GM03348 (cell line): ENCODE measurements around the gene TCAP.

Experiments
- DNase-seq: peaks from one replicate; pipeline ENCODE4 v3.0.0; 2012; ENCODE audit warnings: low spot score

TCAP gene

DNA sequence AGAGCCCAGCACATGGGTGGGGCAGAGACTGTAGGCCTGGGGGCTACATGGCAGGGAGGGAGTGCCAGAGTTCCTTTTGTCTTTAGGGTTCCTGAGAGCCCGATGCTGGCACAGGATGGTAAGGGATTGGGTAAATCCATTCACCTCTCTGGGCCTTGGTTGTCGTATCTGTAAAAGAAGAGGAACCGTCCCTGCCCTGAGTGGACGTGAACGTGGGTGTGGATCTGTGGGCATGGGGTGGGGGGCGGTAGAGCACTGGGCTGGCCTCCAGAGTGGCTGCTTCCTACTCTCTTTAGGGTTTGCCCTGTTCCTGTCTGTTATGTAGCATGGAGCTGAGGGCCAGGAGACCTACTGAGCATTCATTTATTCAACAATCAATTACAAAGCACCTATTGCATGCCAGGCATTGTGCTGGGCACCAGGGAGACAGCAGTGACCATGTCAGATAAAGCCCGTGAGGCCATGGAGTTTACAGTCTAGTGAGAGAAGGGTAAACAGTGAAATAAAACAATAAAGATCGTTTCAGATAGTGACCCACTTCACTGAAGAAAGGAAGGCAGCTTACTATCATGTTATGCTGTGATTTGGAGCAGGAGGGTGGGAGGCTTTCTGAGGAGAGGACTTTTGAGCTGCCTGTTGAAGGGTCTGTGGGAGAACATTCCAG lies 13.1 kb upstream of the TCAP start:
- no peak for DNase-seq

GRCh38 chr17:39652587-39653315 lies 12.4 kb upstream of the TCAP start:
- no peak for DNase-seq

DNA sequence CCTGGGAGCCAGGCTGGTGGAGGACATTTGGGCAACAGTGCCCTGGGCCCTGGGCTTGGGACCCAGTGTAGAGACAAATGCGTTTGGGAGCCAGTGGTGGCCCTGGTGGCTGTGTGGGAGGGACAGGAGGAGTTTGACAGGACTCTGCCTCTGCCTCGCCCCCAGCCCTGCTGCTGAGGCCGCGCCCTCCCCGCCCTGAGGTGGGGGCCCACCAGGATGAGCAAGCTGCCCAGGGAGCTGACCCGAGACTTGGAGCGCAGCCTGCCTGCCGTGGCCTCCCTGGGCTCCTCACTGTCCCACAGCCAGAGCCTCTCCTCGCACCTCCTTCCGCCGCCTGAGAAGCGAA lies 11.9 kb upstream of the TCAP start:
- DNase-seq, result no peak

DNA sequence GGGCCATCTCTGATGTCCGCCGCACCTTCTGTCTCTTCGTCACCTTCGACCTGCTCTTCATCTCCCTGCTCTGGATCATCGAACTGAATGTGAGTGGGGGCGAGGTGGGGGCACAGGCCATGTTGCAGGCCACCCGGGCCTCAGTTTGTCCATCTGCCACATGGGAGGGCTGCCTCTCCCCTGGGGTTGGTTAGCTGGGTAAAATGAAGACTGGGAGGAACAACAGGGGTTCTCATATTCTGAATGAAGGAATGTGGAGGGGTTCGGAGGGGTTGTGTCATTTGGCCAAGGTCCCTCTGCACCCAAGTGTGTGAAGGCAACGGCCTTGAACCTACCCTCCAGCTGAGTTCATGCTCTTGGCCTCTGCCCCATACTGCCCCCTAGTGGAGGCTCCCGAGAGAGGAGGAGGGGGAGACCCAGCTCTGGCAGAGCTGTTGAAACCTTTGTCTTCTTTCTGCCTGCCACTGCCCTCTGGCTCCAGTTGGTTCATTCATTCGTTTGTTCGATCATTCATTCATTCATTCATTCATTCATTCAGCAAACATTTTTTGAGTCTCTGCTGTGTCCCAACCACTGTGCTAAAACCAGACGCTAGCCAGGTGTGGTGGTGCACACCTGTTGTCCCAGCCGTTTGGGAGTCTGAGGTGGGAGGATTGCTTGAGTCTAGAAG lies 11.4 kb upstream of the TCAP start:
- DNase-seq, result peak; percentile 85

- DNase-seq, result no peak
These were observed 10.0 kb upstream of the TCAP start for GRCh38 chr17:39655105-39655504.

GRCh38 chr17:39658346-39658745 lies 6.8 kb upstream of the TCAP start:
- DNase-seq, result no peak

GRCh38 chr17:39658760-39659159 lies 6.4 kb upstream of the TCAP start:
- no peak for DNase-seq

DNA sequence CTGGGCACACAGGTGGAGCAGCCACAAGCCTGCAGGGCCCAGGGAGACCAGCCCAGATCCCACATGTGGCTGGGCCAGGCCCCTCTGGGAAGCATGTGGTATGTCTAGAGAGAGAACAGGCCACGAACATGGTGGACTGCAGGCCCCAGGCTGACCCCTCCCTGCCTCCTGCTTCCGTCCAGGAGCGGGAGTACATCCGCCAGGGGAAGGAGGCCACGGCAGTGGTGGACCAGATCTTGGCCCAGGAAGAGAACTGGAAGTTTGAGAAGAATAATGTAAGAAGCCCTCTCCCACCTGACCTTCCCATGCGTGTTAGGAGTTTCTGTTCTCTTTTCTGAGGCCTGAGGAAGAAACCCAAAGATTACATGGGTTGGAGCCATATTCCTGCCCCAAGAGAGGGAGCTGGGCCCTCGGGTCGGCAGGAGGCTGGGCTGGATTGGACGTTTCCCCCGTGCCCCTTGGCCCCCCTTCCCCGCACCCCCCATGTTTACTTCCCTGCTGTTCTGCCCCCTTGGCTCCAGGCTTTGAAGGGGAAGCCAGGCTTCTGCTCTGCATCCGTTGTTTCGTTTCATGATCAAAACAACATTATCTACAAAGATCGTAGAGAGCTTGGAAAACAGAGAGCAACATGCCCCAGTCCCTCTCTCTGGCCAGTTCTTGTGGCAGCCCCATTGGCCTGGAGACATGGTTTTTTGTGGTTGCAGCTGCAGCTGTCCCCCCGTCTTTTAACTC lies 5.7 kb upstream of the TCAP start:
- DNase-seq, result no peak

GRCh38 chr17:39660011-39660360 lies 5.2 kb upstream of the TCAP start:
- DNase-seq, result no peak

DNA sequence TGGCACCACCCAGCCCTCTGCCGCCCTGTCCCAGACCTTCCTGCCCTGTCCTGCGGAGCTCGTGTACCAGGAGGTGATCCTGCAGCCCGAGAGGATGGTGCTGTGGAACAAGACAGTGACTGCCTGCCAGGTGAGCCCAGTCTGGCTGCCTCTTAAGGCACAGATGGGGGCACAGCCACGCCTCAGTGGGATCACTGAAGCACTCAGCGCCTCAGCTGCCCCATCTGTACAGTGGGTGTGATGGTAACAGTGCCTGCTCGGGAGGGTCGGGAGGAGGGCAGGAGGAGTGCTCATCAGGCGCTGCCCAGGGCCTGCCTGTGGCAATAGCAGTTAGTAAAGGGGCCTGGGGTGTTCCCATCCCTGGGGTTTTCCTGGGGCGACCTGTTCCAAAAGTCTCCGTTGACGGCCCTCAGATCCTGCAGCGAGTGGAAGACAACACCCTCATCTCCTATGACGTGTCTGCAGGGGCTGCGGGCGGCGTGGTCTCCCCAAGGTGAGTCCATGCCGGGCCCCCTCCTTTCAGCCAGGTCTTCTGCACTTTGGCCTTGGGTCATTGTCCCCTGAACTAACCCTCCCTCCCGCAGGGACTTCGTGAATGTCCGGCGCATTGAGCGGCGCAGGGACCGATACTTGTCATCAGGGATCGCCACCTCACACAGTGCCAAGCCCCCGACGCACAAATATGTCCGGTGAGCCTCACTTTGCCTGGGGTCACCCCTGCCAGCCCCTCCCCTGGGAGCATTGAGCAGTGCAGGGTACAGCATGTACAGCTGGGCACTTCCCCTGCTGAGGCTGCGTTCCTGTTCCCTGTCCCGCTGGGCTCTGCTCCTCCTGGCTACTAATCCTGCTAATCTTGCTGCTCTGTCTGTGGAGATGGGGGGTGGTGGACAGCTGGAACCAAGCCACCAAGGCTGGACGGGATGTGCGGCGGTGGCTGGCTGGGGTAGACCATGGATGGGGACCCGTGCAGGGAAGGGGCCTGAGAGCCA lies 4.5 kb upstream of the TCAP start:
- DNase-seq, result no peak

DNA sequence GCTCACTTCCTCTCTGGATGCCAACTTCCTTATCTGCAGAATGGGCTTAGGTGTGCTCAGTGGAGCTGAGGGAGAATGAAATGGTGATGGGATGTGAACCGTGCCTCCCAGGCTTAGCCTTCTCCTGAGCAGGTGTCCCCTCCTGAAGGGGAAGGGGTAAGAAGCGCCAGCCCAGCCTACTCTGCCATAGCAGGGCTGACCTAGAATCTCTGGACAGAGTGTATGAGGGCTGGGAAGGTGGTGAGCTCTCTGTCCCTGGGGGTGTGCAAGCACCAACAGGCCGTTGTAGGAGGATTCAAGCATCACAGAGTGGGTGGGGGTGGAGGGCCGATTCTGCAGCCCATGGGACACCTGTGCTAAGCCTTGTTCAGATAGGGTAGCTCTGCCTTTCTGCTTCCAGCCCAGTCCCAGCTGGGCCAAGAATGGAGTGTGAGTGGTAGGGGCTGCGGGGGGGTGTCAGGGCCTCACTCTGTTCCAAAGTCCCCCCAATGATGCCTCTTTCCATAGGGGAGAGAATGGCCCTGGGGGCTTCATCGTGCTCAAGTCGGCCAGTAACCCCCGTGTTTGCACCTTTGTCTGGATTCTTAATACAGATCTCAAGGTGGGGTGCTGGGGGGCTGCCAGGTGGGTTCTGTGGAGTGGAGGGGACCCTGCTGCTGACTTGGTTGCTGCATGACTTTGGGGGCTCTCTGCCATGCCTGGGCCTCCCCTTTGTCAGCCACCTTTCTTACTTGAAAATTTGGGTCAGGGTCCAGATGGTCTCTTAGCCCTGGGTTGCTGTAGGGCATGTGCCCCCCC lies 3.2 kb upstream of the TCAP start:
- DNase-seq, result no peak

- DNase-seq, result no peak
These were observed 2.4 kb upstream of the TCAP start for GRCh38 chr17:39662551-39663339.

GRCh38 chr17:39663340-39663687 lies 1.8 kb upstream of the TCAP start:
- DNase-seq, result no peak

DNA sequence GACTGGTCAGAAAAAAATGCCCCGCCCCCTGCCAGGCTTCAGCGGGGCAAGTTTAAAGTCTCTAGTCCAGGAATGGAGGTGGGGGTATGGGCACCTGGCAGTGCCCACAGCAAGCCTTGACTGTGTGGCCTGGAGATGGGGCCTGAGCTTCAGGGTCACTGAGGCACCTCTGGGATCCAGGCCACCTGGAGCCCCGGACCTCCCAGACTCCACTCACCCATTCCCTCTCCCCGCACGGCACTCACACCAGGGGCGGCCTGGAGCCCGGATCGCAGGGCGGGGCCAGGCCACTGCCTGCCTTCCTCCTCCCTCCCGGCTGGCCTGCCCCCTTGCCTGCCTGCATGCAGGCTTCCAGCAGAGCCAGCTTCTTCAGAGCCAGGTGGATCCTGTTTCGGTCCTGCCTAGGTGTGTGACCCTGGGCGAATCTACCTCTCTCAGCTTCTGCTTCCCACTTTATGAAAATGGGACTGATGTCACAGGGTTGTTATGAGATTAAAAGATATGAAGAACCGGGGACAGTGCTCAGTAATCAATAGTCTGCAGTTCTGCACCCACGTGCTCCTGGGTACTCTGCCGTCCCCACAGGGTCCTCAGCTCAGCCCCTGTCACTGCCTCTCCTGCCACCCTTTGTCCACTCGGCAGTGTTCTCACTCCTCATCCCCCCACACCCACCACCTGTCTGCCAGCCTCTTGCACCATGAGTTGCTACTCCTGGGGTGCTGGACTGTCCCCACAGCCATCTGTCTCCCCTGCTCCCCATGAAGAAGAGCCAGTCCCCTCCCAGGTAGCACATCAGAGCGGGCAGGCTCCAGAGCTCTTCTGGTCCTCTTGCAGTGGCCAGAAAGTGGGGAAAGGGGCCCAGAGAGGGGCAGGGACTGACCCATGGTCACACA lies 1.2 kb upstream of the TCAP start:
- no peak for DNase-seq

DNA sequence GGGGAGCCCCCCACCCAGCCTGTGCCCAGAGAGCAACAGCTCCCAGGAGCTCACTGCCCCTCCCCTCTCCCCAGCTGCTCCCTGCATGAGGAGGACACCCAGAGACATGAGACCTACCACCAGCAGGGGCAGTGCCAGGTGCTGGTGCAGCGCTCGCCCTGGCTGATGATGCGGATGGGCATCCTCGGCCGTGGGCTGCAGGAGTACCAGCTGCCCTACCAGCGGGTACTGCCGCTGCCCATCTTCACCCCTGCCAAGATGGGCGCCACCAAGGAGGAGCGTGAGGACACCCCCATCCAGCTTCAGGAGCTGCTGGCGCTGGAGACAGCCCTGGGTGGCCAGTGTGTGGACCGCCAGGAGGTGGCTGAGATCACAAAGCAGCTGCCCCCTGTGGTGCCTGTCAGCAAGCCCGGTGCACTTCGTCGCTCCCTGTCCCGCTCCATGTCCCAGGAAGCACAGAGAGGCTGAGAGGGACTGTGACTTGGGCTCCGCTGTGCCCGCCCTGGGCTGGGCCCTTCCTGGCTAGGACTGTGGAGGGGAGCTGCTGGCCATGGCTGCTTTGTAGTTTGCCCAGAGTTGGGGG lies 584 bp downstream of the TCAP start:
- DNase-seq, result no peak

DNA sequence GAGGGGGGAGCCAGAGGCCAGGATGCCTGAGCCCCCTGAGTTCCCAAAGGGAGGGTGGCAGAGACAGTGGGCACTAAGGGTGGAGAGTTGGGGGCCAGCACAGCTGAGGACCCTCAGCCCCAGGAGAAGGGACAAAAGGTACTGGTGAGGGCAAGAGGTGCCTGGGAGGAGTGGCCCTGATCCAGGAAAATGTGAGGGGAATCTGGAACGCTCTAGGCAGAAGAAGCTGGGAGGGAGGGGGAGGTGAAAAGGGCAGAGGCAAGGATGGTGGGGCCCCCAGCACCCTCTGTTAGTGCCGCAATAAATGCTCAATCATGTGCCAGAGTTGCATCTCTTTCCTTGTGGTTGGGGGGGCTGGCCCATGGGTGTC lies 1.1 kb downstream of the TCAP start:
- DNase-seq, result no peak

DNA sequence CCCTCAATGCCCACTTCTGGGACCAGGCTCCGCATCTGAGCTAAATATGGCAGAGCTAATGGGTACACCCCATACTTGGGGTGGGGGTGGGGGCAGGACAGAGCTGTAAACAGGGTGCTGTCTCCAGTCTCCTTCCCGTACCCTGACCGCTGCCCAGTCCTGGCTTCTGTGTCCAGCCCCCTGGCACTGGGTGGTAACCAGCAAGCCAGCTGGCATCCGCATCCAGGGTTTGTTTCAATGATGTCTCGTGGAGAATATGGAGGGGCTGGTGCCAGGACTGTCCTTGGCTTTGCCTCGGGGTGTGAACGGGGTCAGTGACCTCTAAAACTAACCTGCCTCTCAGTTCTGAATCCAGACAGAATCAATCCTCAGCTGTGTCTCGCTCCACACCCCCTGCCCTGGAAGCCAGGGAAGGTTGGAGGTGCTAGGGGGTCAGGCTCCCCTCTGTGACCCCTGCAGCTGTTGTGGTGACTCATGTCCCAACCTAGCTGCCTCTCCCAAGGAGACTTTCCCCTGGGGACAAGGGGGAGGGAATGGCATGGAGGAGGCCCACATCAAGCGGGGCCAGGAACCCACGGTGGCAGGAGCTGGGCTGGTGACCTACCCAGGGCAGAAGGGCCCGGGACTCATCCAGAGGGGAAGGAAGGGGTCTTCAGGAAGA lies 1.6 kb downstream of the TCAP start:
- DNase-seq, result no peak

DNA sequence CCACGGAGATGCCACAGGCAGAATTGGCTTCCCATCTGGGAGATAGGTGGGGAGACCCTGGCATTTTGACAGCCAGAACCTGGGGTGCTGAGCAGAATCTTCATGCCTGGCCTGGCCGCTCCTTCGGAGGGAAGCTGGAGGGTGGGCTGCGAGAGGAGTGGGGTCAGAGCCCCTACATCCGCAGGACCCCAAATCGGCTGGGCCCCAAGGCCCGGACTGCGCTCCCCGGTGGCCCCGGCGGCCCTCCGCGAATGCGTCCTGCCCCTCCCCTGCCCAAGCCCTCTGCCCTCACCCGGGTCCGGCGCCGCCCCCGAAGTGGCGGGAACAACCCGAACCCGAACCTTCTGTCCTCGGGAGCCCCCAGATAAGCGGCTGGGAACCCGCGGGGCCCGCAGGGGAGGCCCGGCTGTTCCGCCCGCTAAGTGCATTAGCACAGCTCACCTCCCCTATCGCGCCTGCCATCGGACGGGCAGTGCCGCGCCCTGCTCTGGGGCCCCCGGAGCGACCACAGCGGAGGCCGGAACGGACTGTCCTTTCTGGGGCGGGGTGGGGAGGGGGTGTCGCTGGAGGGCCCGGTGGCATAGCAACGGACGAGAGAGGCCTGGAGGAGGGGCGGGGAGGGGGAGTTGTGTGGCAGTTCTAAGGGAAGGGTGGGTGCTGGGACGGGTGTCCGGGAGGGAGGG lies 2.3 kb downstream of the TCAP start:
- DNase-seq, result no peak
